MCF 10A (cell line): ENCODE data around the gene APOC3. TPM values are rescaled to one million over a fixed set of nuclear protein-coding genes. Genes with fewer than 3 reads are reported as not detected.

ENCODE experiments used
- BruUV-seq: library from RNA; stranded (reverse); fragments of 400-500 nt; replicated peaks from 2 replicates; lab custom pipeline; 2021; lab: Mats Ljungman, UMichigan
- CTCF ChIA-PET: fragments of 300-600 bp; sonication (Branson Sonifier 250); formaldehyde crosslinking; extraction: SDS; loops from one replicate; lab custom pipeline; 2021; ENCODE audit warnings: antibody characterized with exemption, inconsistent platforms; lab: Yijun Ruan, JAX
- POLR2A ChIA-PET: fragments of 300-600, 350-650 bp; sonication (Branson Sonifier 250); formaldehyde crosslinking; extraction: SDS; loops from one replicate; lab custom pipeline; 2020; ENCODE audit warnings: antibody characterized with exemption, inconsistent platforms; lab: Yijun Ruan, JAX
- DNase-seq: peaks from one replicate; pipeline ENCODE4 v3.0.0-alpha.2; 2018; ENCODE audit not compliant: unreplicated experiment
- H3K27ac Mint-ChIP-seq: one replicate; pipeline ENCODE4 v1.8.0; 2022; ENCODE audit warnings: mild to moderate bottlenecking, low read depth, mixed read lengths; ENCODE audit not compliant: unreplicated experiment
- H3K27me3 Mint-ChIP-seq: one replicate; pipeline ENCODE4 v1.8.0; 2022; ENCODE audit warnings: mixed read lengths; ENCODE audit not compliant: insufficient read depth, unreplicated experiment
- H3K36me3 Mint-ChIP-seq: one replicate; pipeline ENCODE4 v1.8.0; 2022; ENCODE audit warnings: mild to moderate bottlenecking, moderate library complexity, mixed read lengths; ENCODE audit not compliant: insufficient read depth, unreplicated experiment
- H3K4me1 Mint-ChIP-seq: one replicate; pipeline ENCODE4 v1.8.0; 2022; ENCODE audit warnings: mixed read lengths; ENCODE audit not compliant: insufficient read depth, unreplicated experiment
- H3K4me3 Mint-ChIP-seq: one replicate; pipeline ENCODE4 v1.8.0; 2022; ENCODE audit warnings: mild to moderate bottlenecking, moderate library complexity, mixed read lengths; ENCODE audit not compliant: unreplicated experiment
- H3K9me3 Mint-ChIP-seq: one replicate; pipeline ENCODE4 v1.8.0; 2022; ENCODE audit warnings: mixed read lengths; ENCODE audit not compliant: unreplicated experiment
- intact Hi-C: fragments of 100-400 bp; cut with micrococcal nuclease; formaldehyde crosslinking; loops from 2 replicates; pipeline ENCODE4 v1.14.1; 2022
- total RNA-seq: library from RNA; stranded (reverse); gene quantifications from 2 replicates; pipeline ENCODE4 v1.2.3, GENCODE V29; 2022
- TF ChIP-seq, protein P1 (sequence below): fragments of 200-600 bp; IDR thresholded peaks from one replicate; pipeline ENCODE4 v1.8.0; 2022; ENCODE audit warnings: antibody characterized with exemption, mild to moderate bottlenecking; ENCODE audit not compliant: unreplicated experiment

APOC3 gene
- total RNA-seq, 1 experiment from 2014 or later, result not detected

DNA sequence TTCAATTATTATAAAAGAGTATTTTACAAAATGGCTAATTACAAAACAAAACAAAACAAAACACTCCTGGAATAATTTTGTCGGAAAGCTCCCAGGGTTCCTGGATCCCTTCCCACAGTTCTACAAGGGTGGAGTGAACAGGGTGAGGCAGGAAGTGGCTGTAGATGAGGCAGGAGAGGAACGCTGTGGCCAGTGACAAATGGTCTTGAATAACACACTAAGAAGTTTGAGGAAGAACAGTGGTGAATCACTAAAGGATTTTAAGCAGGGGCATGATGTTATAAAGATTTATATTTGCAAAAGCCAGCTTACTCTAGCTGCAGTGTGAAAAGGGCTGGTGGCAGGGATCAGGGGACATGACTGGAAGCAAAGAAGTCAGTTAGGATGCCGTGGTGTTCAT, 41.5 kb downstream of the APOC3 start:
- peaks cover 17% of the 10 kb centered on the region for H3K4me1 Mint-ChIP-seq
- DNase-seq, result peak; percentile 68
- H3K36me3 Mint-ChIP-seq, result peaks cover 43% of the 10 kb centered on the region
- intact Hi-C loops, result no loop called here
- H3K27me3 Mint-ChIP-seq, result no peaks in the 10 kb centered on the region
- H3K27ac Mint-ChIP-seq, result peak overlapping the region; percentile 52
- peak overlapping the region; percentile 7 for H3K4me3 Mint-ChIP-seq
- ChIA-PET POLR2A (interaction anchor here (0.6 to 1.7 kb wide), 3 partner anchors 10 to 227 kb away, joined by 3 to 5 read pairs (median 3); partner anchors contain the start of gene SIK3), CTCF (interaction anchor here (0.9 to 16.1 kb wide), 4 partner anchors 9 to 281 kb away, joined by 4 to 232 read pairs (median 5); no protein-coding TSS in a partner anchor)
- TF ChIP-seq, protein P1, sequence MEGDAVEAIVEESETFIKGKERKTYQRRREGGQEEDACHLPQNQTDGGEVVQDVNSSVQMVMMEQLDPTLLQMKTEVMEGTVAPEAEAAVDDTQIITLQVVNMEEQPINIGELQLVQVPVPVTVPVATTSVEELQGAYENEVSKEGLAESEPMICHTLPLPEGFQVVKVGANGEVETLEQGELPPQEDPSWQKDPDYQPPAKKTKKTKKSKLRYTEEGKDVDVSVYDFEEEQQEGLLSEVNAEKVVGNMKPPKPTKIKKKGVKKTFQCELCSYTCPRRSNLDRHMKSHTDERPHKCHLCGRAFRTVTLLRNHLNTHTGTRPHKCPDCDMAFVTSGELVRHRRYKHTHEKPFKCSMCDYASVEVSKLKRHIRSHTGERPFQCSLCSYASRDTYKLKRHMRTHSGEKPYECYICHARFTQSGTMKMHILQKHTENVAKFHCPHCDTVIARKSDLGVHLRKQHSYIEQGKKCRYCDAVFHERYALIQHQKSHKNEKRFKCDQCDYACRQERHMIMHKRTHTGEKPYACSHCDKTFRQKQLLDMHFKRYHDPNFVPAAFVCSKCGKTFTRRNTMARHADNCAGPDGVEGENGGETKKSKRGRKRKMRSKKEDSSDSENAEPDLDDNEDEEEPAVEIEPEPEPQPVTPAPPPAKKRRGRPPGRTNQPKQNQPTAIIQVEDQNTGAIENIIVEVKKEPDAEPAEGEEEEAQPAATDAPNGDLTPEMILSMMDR, result no peak
- H3K9me3 Mint-ChIP-seq, result no peaks in the 10 kb centered on the region
- BruUV-seq, result no TSS peak

DNA sequence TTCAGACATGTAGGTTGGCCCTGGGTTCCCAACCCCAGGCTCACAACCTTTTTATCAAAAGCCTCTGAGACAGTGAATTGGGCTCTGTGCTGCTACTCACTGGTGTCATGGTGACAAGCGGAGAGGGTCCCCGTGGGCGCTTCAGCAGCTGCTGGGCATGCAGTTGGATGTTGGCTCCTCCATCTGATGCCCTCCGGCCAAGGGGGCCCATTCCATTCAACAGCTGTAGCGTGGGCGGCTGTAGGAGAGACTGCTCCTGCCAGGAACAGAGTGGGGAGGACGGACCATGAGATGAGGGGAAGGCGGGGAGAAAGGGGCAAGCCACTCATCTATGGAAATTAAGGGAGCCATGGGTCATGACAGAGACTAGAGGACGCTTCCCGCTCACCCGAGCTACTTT, 43.7 kb downstream of the APOC3 start:
- CTCF ChIA-PET, result interaction anchor here (16.1 kb wide), 1 partner anchor 234 kb away, joined by 232 read pairs; no protein-coding TSS in a partner anchor
- peaks cover 17% of the 10 kb centered on the region for H3K4me1 Mint-ChIP-seq
- no TSS peak for BruUV-seq
- DNase-seq, result no peak
- H3K36me3 Mint-ChIP-seq, result peaks cover 27% of the 10 kb centered on the region
- no peaks in the 10 kb centered on the region for H3K9me3 Mint-ChIP-seq
- intact Hi-C loops, result no loop called here
- no peaks in the 10 kb centered on the region for H3K27me3 Mint-ChIP-seq
- TF ChIP-seq, protein P1, result no peak
- H3K4me3 Mint-ChIP-seq, result no peak overlapping the region
- no peak overlapping the region for H3K27ac Mint-ChIP-seq
- POLR2A ChIA-PET, result interaction anchor here (1.0 to 1.5 kb wide), 3 partner anchors 220 to 225 kb away, joined by 3 to 4 read pairs (median 3); partner anchors contain the start of gene SIK3

- no peak for DNase-seq
- CTCF ChIA-PET, result interaction anchor here (16.1 kb wide), 1 partner anchor 233 kb away, joined by 232 read pairs; no protein-coding TSS in a partner anchor
- intact Hi-C loops, result no loop called here
- Mint-ChIP-seq H3K27ac (no peak overlapping the region), H3K27me3 (no peaks in the 10 kb centered on the region), H3K9me3 (no peaks in the 10 kb centered on the region), H3K36me3 (peaks cover 24% of the 10 kb centered on the region), H3K4me3 (no peak overlapping the region), H3K4me1 (peaks cover 17% of the 10 kb centered on the region)
- TF ChIP-seq, protein P1, result no peak
- POLR2A ChIA-PET, result interaction anchor here (0.6 to 1.5 kb wide), 4 partner anchors 157 to 227 kb away, joined by 3 to 4 read pairs (median 3); partner anchors contain the start of gene SIK3
- no TSS peak for BruUV-seq
Observed at GRCh38 chr11:116874251-116874650, 44.5 kb downstream of the APOC3 start.

GRCh38 chr11:116875194-116875593, 45.5 kb downstream of the APOC3 start:
- intact Hi-C loops, result no loop called here
- no peak for DNase-seq
- ChIA-PET POLR2A (no interaction called here), CTCF (interaction anchor here (0.6 to 16.1 kb wide), 2 partner anchors 232 to 238 kb away, joined by 3 to 232 read pairs; no protein-coding TSS in a partner anchor)
- TF ChIP-seq, protein P1, result no peak
- H3K36me3 Mint-ChIP-seq, result peaks cover 24% of the 10 kb centered on the region
- H3K4me1 Mint-ChIP-seq, result peaks cover 17% of the 10 kb centered on the region
- H3K4me3 Mint-ChIP-seq, result no peak overlapping the region
- H3K27me3 Mint-ChIP-seq, result no peaks in the 10 kb centered on the region
- H3K9me3 Mint-ChIP-seq, result no peaks in the 10 kb centered on the region
- no TSS peak for BruUV-seq
- H3K27ac Mint-ChIP-seq, result no peak overlapping the region
